GM19468 (cell line): Measurements from ENCODE around the gene ACTR5.
"Not testable (repeated sequence)": the region's sequence is repeated elsewhere in the genome, so short reads cannot be mapped to it uniquely, and the experiment has no call there.

ENCODE experiments used
- ATAC-seq: cut with Tn5 transposase; IDR thresholded peaks from one replicate; pipeline ENCODE4 v1.9.1; 2021; ENCODE audit warnings: mild to moderate bottlenecking, moderate library complexity, moderate number of reproducible peaks; ENCODE audit not compliant: unreplicated experiment; ENCODE audit errors: extremely low read depth

Gene ACTR5

GRCh38 chr20:38762174-38762573, 13.9 kb downstream of the ACTR5 start:
- no peak for ATAC-seq

DNA sequence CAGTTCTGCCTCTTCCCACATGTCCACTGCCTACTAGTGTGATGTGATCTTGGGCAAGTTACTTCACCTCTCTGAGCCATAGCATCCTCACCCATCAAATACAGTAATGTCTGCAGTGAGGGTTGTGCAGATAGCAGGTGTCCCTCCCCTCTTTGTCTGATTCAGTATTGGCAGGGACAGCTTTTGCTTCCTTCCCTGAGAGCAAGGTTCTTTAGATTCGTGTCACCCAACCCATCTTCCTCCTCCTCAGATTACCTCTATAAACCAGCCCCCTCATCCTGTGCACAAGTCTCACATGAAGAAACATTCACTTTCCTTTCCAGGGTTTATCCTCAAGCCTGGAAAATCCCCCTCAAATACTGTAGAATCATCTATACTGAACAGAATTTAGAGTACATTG, 15.4 kb downstream of the ACTR5 start:
- ATAC-seq: no peak

DNA sequence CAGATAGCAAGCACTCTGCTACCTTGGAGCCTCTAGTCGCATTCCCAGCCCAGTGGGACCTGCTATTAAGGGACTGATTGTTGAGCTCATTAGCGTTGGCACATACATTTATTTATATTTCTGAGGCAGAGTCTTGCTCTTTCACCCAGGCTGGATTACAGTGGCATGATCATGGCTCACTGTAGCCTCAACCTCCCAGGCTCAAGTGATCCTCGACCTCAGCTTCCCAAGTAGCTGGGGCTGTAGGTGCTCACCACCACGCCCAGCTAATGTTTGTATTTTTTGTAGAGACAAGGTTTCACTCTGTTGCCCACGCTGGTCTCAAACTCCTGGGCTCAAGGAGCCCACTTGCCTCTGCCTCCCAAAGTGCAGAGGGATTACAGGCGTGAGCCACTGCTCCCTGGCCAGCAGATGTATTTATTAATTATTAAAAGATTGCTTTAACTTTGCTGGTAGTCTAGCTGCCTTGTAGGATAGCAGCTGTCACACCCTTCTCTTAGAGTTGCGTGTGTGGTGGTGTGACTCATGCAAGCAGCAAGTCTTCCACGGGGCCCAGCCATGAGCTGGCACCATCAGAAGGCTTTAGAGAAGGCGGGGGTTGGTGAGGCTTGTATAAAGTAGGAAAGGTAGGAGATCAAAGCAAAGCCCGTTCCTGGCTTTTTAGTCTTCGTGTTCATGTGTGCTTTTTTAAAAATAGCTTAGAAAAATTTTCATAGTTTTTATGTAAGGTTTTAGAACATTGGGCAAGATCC, 16.5 kb downstream of the ACTR5 start:
- no peak for ATAC-seq

GRCh38 chr20:38766071-38766470, 17.8 kb downstream of the ACTR5 start:
- no peak for ATAC-seq

DNA sequence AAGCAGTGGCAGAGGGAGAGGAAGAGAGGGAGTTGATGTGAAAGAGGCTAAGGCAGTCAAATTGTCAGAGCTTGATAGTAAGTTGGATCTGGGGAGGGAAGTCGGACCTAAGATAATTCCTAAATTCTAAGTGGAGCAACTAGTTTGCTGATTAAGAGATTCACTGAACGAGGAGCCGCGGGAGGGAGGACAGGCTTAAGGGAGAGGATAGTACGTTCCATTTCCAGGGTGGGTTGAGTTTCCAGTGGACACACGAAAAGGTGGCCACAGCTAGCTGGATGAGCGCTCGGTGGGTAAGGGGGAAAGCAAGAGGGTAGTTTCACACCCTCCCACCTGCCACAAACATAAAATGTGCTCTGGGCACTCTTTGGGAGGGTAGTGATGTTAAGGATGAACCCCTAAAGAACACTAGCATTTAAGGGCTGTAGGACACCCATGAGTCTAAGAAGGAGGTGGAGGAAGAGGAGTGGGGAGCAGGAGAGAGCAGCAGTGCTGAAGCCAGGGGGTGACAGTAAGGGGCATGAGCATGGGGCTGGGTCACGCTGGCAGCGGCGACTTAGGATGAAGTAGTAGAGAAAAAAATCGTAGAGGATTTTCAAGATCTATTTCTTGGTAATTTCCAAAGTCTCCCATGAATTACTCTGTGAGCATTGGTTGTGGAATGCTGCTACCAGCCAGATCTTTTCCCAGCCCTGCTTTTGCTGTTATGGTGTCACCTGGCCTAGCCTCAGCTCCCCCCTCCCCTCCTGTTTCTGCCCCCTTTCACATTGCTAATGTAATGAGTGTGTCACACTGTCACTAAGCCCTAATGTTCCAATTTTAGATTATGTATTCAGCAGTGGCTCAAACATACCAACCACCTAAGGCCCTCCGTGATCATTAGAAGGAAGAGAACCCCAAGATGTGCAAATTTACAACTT, 21.4 kb downstream of the ACTR5 start:
- no peak for ATAC-seq

GRCh38 chr20:38770546-38770945, 22.3 kb downstream of the ACTR5 start:
- ATAC-seq: no peak

DNA sequence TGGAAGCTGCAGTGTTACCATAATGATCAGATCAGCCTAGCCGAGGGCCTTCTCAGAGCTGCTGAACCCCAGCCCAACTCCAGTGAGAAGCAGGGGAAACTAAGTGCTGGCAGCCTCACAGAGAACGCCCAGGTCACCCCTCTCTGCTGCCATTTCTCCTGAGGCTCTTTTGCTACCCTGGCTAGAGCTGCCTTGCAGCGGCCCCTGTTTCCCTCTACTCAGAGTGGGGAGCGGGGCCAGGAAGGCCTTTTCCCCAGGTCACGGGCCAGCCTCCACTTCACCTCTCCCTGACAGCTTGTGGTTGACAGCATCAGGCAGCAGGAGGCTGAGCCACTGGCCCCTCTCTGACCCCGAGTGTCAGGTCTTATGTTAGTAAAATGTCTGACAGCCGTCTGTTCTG, 22.7 kb downstream of the ACTR5 start:
- no peak for ATAC-seq

DNA sequence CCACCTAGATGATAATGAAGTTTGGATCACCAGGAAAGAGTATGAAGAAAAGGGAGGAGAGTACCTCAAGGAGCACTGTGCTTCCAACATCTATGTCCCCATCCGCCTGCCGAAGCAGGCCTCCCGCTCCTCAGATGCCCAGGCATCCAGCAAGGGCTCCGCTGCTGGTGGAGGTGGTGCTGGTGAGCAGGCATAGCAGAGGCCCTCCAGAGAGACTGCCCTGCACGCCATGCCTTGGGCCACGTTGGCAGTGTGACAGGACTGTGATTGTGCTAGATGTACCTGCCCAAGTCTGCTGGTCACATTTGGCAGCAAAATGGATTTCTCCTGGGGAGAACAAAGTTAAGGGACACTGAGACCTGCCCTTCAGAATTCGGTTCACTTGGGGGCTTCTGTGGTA, 23.4 kb downstream of the ACTR5 start:
- no peak for ATAC-seq

DNA sequence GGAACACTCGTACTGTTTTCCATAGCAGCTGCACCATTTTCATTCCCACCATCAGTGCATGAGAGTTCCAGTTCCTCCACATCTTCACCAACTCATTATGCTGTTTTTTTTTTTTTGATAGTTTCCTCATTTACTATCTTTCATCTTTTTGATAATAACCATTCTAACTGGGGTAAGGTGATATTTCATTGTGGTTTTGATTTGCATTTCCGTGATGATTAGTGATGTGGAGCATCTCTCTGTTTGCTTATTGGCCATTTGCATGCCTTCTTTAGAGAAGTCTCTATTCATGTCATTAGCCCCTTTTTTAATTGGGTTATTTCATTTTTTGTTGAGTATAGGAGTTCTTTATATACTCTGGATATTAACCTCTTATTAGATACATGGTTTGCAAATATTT, 25.9 kb downstream of the ACTR5 start:
- no peak for ATAC-seq

DNA sequence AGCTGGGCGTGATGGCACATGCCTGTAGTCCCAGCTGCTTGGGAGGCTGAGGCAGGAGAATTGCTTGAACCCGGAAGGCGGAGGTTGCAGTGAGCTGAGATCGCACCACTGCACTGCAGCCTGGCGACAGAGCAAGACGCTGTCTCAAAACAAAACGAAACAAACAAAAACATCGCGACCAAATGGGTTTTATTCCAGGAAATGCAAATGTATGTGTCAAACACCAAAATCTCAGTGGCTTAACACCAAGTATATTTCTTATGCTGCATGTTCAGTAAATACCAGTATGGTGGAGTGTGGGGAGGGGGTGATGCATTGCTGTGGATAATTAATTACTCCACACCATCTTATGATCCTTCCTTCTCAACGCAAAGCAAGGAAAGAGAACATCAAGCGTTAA, 28.1 kb downstream of the ACTR5 start:
- no peak for ATAC-seq

GRCh38 chr20:38779247-38780097, 31.2 kb downstream of the ACTR5 start:
- ATAC-seq: no peak

GRCh38 chr20:38782275-38782674, 34.0 kb downstream of the ACTR5 start:
- no peak for ATAC-seq

DNA sequence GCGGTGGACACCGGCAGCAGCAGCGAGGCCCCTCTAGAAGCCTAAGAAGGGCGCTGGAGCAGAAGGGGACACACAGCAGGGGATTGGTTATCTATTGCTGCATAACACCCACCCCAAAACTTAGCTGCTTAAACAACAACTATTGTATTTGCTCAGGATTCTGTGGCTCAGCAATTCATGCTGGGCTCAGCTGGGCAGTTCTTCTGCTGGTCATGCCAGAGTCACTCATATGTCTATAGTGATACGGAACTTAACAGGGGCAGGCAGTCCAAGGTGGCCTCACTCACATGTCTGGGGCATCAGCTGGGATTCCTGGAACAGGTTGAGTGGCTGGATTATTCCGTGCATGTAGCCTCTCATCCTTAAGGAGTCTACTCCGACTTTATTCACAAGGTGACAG, 39.6 kb downstream of the ACTR5 start:
- no peak for ATAC-seq

DNA sequence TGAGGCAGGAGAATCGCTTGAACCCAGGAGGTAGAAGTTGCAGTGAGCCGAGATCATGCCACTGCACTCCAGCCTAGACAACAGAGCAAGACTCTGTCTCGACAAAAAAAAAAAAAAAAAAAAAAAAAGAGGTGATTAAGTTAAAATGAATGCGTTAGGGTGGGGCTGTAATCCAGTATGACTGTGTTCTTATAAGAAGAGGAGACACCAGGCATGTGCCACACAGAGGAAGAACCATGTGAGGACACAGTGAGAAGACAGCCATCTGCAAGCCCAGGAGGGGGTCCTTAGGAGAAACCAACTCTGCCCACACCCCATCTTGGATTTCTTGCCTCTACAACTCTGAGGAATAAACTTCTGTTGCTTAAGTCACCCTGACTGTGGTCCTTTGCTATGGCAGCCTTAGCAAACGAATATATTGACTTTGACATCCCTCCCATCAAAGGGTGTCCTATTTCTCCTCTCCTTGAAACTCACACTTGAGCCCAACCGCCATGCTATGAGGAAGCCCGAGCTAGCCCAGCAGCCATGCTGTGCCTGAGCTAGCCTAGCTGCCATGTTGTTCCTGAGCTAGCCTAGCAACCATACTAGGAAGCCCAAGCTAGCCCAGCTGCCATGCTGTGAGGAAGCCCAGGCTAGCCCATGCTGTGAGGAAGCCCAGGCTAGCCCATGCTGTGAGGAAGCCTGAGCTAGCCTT, 41.4 kb downstream of the ACTR5 start:
- ATAC-seq: no peak

GRCh38 chr20:38790200-38791053, 42.2 kb downstream of the ACTR5 start:
- ATAC-seq: no peak

DNA sequence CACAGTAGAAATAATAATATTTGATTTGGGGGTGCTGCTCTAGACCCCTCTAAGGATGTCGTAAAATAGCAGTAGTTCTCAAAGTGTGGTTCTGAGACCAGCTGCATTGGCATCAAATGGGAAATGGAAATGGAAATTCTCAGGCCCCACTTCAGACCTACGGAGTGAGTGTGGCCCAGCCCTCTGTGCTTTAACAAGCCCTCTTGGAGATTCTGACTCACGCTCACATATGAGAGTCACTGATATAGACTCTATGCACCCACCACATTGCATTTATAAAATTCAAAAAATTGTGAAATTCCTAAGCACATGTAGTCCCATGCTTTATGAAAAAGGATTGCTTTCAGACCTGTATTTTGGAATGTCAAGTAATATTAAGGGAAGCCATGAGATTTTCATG, 43.0 kb downstream of the ACTR5 start:
- no peak for ATAC-seq

DNA sequence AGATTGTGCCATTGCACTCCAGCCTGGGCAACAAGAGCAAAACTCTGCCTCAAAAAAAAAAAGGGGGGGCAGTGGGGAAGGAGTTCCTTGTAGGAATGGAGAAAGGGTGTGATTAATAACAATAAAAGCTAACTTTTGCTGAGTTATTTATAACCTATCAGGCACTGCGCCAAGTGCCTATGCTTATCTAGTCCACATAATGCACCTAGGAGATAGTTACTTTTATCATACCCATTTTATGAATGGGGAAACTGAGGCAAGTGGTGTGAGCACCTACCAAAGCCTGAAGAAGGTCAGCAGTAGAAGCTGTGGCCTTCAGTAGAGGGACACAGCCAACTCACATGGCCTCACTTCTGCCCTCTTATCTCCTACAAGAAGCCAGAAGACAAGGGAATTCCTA, 43.7 kb downstream of the ACTR5 start:
- no peak for ATAC-seq

- not testable (repeated sequence) for ATAC-seq
Observed at GRCh38 chr20:38794057-38794456, 45.8 kb downstream of the ACTR5 start.

DNA sequence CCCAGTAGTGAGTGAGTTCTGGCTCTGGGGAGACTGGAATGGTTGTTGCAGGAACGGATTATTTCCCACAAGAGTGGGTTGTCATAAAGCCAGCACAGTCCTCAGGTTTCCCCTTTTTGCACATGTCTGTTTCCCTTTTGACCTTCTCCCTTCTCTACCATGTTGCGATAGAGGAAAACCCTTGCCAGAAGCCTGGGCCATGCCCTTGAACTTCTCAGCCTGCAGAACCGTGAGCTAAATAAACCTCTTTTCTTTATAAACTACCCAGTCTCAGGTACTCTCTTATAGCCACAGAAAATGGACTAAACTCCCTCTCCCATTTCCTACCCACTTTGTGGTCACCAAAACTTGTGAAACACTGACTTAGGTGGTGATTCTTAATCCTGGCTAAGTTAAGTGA, 50.0 kb downstream of the ACTR5 start:
- no peak for ATAC-seq
